Activated T-cell treated with anti-CD3 and anti-CD28 coated beads for 1 hour (primary cell): ENCODE data around the gene TRANK1.

Source experiments
- DNase-seq: peaks from one replicate; pipeline ENCODE4 v3.0.0-alpha.2; 2020; ENCODE audit warnings: low read depth

The TRANK1 gene

DNA sequence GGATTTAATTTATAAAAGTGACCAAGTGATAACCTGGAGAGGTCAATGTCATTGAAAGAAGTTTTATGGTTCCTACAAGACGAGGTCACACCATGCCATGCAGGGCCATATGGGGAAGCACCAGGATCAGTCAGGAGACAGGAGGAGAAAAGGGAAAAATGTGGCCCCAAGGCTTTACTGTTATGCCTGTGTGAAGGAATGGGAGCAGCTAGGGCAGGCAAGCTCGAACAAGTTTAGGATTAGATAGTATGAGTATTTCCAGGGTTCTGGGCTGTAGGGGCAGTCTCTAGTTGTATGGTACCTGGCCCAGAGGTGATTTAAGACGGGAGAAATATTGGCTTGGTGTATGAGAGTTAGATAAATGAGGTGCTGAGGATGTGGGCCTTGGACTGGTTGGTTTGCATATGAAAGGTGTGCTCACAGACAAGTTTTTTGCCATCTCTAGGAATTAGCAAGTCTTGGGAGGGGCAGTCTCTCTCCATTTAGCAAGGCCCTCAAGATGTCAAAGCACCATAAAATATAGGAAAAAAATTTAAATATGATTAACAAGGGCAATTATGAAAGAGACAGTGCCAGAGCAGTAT lies 144.2 kb downstream of the TRANK1 start:
- DNase-seq, result no peak

GRCh38 chr3:36796881-36797280 lies 148.0 kb downstream of the TRANK1 start:
- DNase-seq, result no peak

DNA sequence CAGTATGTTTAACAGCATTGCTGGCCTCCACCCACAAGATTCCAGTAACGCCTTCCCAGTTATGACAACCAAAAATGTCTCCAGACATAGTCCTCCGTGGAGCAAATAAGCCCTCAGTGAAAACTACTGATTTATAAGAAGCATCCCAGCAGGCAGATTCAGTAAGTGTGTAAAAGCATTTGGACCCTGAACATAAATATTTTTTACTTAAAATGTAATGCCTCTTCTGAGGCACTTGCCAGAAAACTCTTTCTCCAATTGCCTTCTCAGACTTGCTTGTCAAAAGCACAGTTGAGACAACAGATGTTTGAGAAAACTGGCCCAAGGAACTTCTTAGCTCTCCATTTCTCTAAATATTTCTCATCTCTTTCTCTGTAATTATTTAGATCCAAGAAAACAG lies 148.7 kb downstream of the TRANK1 start:
- DNase-seq, result no peak

- DNase-seq, result no peak
These were observed 149.2 kb downstream of the TRANK1 start for GRCh38 chr3:36795622-36796021.

GRCh38 chr3:36792342-36792741 lies 152.5 kb downstream of the TRANK1 start:
- DNase-seq, result no peak

DNA sequence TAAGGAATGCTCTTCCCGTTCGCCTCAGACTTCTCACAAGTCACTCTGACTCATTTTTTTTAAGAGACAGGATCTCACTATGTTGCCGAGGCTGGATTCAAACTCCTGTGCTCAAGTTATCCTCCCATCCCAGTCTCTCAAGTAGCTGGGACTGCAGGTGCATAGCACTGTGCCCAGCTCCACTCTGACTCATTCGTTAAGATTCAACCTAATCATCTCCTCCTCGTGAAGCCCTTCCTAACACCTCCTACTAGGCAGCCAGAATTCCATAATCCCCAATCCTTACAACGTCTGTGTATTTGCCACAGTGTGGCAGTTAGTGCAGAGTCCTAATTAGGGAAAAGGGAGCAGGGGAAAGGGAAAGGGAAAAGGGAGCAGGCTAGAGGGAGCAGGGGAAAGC lies 154.1 kb downstream of the TRANK1 start:
- no peak for DNase-seq

- no peak for DNase-seq
These were observed 157.6 kb downstream of the TRANK1 start for GRCh38 chr3:36786921-36787890.

DNA sequence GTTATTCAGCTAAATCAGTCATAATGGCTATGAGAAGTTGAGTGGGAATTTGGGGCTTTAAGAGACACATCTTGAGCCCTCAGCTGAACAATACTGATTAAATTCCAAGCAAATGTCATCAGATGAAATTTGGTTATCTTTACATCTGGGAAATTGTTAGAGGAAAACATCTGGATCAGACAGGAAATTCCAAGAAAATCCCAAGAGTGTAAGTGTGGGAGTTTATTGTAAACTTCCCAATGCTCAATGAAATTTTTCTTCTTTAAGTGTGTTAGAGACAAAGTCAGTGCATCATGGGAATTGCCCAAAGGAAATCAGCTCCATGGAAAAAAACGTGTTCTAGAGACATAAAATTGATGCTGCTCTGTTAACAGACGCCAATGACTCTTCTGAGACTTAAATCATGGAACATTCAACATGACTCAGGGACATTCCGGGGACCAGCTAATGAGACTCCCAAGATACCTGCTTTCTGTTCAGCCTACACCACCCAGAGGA lies 160.7 kb downstream of the TRANK1 start:
- DNase-seq, result no peak

DNA sequence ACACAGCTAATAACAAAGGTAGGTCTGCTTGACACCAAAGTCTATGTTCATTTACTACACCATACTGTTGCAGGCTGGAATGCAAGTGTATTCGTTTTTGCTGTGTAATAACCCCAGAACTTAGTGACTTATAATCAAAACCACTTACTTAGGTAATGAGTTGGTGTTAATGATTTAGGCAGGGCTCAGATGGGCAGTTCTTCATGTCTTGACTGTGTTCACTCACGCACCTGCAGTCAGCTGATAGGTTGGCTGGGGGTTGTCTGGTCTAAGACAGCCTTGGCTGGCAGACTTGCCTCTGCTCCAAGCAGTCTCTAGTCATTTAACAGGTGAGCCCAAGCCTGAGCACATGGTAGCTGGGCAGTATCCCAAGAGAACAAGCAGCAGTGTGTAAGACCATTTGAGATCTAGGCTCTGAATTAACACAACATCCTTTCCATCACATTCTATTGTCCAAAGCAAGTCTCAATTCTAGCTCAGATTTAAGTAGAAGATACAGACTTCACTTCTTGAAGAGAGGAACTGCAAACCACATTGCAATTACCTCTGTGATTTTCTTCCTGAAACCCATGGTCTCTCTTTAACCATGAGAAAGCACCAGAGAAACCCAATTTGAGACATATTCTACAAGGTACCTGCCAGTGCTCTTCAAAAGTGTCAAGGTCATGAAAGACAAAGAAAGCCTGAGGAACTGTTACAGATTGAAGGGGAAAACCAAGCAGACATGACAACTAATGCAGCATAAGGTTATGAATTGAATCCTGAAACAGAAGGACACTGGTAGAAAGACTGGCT lies 167.2 kb downstream of the TRANK1 start:
- no peak for DNase-seq
